Gastroesophageal sphincter (tissue), 3 donors: ENCODE measurements around the gene CFL1.

Experiments
- CTCF ChIP-seq, 4 experiments: fragments of 200-600 bp in 2 of 4; fragments of 450-650 bp in 2 of 4; sonication (generic) in 1 of 4; IDR thresholded peaks; one replicate each; pipeline ENCODE4 v1.5.1; 2017 to 2019; ENCODE audit warnings: antibody characterized with exemption in 4 of 4, mild to moderate bottlenecking in 2 of 4, moderate library complexity in 2 of 4
- EP300 ChIP-seq: sonication (generic); formaldehyde crosslinking; IDR thresholded peaks from one replicate; pipeline ENCODE4 v1.6.1; 2017; ENCODE audit warnings: antibody characterized with exemption, mild to moderate bottlenecking
- POLR2A ChIP-seq, 2 donors: fragments of 450-650 bp; IDR thresholded peaks; one replicate each; pipeline ENCODE4 v1.6.1; 2017; ENCODE audit warnings: antibody characterized with exemption in 2 of 2, mild to moderate bottlenecking in 2 of 2, moderate library complexity in 1 of 2
- POLR2AphosphoS5 ChIP-seq: sonication (generic); formaldehyde crosslinking; IDR thresholded peaks from one replicate; pipeline ENCODE4 v1.6.1; 2017; ENCODE audit warnings: antibody characterized with exemption

- TF ChIP-seq EP300 (no peak), CTCF (IDR thresholded peaks at IDR 0.05) (no peak), POLR2AphosphoS5 (no peak), POLR2A (IDR thresholded peaks at IDR 0.05) (no peak)
These were observed 3.2 kb upstream of the CFL1 start for GRCh38 chr11:65861165-65861505.
